Measurements from ENCODE around the gene LRSAM1.

LRSAM1 gene

GRCh38 chr9:127519301-127520166 is 68.2 kb downstream of the LRSAM1 start:
- DNase-seq, result peak; percentile 28

- no peak for DNase-seq
Measured at GRCh38 chr9:127520941-127521918, 69.9 kb downstream of the LRSAM1 start.

- no peak for DNase-seq
Measured at GRCh38 chr9:127521919-127522304, 70.6 kb downstream of the LRSAM1 start.

- DNase-seq, result no peak
Measured at GRCh38 chr9:127522727-127523126, 71.4 kb downstream of the LRSAM1 start.

GRCh38 chr9:127523312-127523851 is 72.1 kb downstream of the LRSAM1 start:
- peak; percentile 32 for DNase-seq

GRCh38 chr9:127524373-127524772 is 73.1 kb downstream of the LRSAM1 start:
- DNase-seq, result no peak

GRCh38 chr9:127525401-127526188 is 74.3 kb downstream of the LRSAM1 start:
- DNase-seq, result peak; percentile 14

GRCh38 chr9:127526655-127527559 is 75.6 kb downstream of the LRSAM1 start:
- no peak for DNase-seq

- no peak for DNase-seq
Measured at GRCh38 chr9:127527560-127528268, 76.4 kb downstream of the LRSAM1 start.

GRCh38 chr9:127528422-127529251 is 77.3 kb downstream of the LRSAM1 start:
- DNase-seq, result no peak

- no peak for DNase-seq
Measured at GRCh38 chr9:127529671-127530070, 78.4 kb downstream of the LRSAM1 start.

GRCh38 chr9:127530206-127530941 is 79.1 kb downstream of the LRSAM1 start:
- DNase-seq, result no peak

- DNase-seq, result no peak
Measured at GRCh38 chr9:127531676-127532075, 80.4 kb downstream of the LRSAM1 start.

GRCh38 chr9:127534250-127534906 is 83.1 kb downstream of the LRSAM1 start:
- no peak for DNase-seq

- no peak for DNase-seq
Measured at GRCh38 chr9:127534931-127535330, 83.6 kb downstream of the LRSAM1 start.

GRCh38 chr9:127535396-127535795 is 84.1 kb downstream of the LRSAM1 start:
- DNase-seq, result no peak

GRCh38 chr9:127535834-127536233 is 84.5 kb downstream of the LRSAM1 start:
- no peak for DNase-seq

- no peak for DNase-seq
Measured at GRCh38 chr9:127536499-127536898, 85.2 kb downstream of the LRSAM1 start.
